ENCODE measurements around the gene CLN6. TPM values are rescaled to one million over a fixed set of nuclear protein-coding genes. Genes with fewer than 3 reads are reported as not detected.

CLN6 gene
- total RNA-seq, 2 donors from 2014 or later: 6.4 to 7.4 TPM

DNA sequence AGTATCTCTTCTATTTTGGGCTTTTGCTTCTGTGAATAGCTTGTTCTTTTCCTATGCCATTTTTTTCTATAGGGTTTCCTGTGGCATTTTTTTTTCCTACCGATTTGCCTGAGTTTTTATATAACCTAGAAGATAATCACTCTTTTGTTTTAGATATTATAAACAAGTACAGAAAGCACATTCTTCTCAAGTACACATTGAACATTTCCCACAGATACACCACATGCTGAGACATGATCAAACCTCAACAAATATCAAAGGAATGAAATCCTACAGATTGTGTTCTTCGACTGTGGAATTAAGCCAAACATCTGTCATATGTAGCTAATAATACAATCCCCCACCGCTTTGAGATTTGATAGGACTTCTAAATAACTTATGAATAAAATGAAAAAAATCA is 38.9 kb upstream of the CLN6 start:
- no peaks in the 10 kb centered on the region for H3K36me3 ChIP-seq
- peaks cover 0 to 25% of the 10 kb centered on the region in 2 donors for H3K4me1 ChIP-seq
- no peak overlapping the region for H3K4me3 ChIP-seq
- TF ChIP-seq, protein P1, sequence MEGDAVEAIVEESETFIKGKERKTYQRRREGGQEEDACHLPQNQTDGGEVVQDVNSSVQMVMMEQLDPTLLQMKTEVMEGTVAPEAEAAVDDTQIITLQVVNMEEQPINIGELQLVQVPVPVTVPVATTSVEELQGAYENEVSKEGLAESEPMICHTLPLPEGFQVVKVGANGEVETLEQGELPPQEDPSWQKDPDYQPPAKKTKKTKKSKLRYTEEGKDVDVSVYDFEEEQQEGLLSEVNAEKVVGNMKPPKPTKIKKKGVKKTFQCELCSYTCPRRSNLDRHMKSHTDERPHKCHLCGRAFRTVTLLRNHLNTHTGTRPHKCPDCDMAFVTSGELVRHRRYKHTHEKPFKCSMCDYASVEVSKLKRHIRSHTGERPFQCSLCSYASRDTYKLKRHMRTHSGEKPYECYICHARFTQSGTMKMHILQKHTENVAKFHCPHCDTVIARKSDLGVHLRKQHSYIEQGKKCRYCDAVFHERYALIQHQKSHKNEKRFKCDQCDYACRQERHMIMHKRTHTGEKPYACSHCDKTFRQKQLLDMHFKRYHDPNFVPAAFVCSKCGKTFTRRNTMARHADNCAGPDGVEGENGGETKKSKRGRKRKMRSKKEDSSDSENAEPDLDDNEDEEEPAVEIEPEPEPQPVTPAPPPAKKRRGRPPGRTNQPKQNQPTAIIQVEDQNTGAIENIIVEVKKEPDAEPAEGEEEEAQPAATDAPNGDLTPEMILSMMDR (IDR thresholded peaks at IDR 0.05): no peak
- H3K27ac ChIP-seq: no peak overlapping the region
- no peaks in the 10 kb centered on the region for H3K9me3 ChIP-seq
- H3K27me3 ChIP-seq: no peaks in the 10 kb centered on the region
- no peak for DNase-seq (ENCODE audit: low spot score)

DNA sequence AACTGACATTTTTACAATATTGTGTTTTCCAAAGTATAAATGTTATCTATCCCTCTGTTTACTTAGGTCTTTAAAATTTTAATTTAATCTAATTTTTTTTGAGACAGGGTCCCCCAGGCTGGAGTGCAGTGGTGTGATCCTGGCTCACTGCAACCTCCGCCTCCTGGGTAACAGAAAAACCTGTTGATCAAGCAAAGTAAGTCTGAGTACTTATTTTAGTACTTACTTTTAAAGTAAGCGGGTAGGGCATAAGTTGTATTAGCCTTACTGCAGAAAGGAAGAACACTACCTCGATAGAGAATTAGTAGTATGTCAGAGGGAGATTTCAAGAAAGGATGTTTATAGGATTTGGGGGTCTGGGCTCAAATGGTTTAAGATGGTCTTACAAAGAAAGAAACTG is 36.1 kb upstream of the CLN6 start:
- no peaks in the 10 kb centered on the region for H3K27me3 ChIP-seq
- TF ChIP-seq, protein P1 (IDR thresholded peaks at IDR 0.05): no peak
- no peak overlapping the region for H3K27ac ChIP-seq
- no peaks in the 10 kb centered on the region for H3K9me3 ChIP-seq
- H3K4me1 ChIP-seq: no peaks in the 10 kb centered on the region
- DNase-seq (ENCODE audit: low spot score): no peak
- H3K36me3 ChIP-seq: no peaks in the 10 kb centered on the region
- no peak overlapping the region for H3K4me3 ChIP-seq

DNA sequence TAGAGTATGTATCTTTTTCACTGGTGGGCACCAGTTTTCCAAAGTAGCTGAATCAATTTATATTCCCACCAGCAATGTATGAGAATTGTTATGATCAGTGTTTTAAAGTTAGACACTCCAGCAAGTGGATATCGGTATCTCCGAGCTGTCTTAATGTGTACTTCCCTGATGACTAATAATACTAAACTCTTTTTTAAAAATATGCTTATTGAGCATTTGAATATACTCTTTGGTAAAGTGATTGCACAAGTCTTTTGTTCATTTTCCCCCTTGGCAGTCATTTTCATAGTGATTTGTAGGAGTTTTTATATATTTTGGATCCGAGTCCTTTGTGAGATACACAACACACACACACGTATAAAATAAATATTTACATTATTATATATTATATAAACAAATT is 35.6 kb upstream of the CLN6 start:
- H3K27ac ChIP-seq: no peak overlapping the region
- no peak overlapping the region for H3K4me3 ChIP-seq
- no peaks in the 10 kb centered on the region for H3K27me3 ChIP-seq
- no peaks in the 10 kb centered on the region for H3K4me1 ChIP-seq
- no peaks in the 10 kb centered on the region for H3K36me3 ChIP-seq
- no peak for DNase-seq (ENCODE audit: low spot score)
- TF ChIP-seq, protein P1 (IDR thresholded peaks at IDR 0.05): no peak
- H3K9me3 ChIP-seq: no peaks in the 10 kb centered on the region

DNA sequence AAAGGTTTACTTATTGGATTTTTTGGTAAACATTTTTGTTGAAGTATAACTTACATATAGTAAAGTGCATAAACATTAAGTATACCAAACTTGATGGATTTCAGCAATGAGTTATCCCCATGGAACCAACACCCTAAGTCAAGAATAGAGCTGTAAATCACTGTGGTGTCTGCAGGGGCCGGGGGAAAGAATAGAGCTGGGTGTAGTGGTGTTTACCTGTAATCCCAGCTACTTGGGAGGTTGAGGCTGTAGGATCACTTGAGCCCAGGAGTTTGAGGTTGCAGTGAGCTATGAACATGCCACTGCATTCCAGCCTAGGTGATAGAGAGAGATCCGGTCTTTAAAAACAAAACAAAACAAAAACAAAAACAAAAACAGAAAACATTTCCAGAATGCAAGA is 34.8 kb upstream of the CLN6 start:
- no peak for DNase-seq (ENCODE audit: low spot score)
- Histone ChIP-seq H3K9me3 (no peaks in the 10 kb centered on the region), H3K4me3 (no peak overlapping the region), H3K27ac (no peak overlapping the region), H3K4me1 (no peaks in the 10 kb centered on the region), H3K27me3 (no peaks in the 10 kb centered on the region), H3K36me3 (no peaks in the 10 kb centered on the region)
- TF ChIP-seq, protein P1 (IDR thresholded peaks at IDR 0.05): no peak

DNA sequence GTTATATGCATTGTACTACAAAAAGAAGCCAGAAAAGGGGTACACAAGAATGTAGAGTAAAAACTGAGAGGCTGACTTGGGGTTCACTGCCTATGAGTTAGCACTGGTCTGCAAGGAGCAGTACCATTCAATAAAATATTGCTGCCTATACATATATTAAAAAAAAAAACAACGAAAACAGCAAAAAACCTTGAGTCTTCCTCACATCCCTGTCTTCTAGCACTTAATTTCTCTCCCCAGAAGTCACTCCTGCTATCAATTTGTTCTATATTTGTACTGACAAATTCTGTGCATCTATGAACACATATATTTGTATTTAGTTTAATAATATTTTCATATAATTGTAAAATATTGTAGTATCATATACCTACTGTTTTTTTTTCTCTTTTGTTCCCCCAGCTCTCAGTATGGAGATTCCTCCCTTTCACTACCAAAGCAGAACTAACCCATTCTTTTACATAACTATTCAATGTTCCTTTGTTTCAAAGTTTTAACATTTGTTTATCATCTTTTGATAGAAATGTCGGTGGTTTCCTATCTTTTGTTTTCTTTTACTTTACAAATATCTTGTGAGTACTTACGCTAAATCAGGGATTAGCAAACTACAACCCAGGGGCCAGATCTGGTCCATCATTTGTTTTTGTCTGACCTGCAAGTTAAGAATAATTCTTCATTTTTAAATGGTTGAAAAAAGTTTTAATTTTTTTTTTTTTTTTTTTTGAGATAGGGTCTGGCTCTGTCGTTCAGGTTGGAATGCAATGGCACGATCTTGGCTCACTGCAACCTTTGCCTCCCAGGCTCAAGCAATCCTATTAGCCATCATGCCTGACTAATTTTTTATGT is 33.2 kb upstream of the CLN6 start:
- Histone ChIP-seq H3K4me3 (no peak overlapping the region), H3K27me3 (no peaks in the 10 kb centered on the region), H3K27ac (no peak overlapping the region), H3K36me3 (no peaks in the 10 kb centered on the region), H3K9me3 (no peaks in the 10 kb centered on the region), H3K4me1 (no peaks in the 10 kb centered on the region)
- no peak for DNase-seq (ENCODE audit: low spot score)
- TF ChIP-seq, protein P1 (IDR thresholded peaks at IDR 0.05): no peak

DNA sequence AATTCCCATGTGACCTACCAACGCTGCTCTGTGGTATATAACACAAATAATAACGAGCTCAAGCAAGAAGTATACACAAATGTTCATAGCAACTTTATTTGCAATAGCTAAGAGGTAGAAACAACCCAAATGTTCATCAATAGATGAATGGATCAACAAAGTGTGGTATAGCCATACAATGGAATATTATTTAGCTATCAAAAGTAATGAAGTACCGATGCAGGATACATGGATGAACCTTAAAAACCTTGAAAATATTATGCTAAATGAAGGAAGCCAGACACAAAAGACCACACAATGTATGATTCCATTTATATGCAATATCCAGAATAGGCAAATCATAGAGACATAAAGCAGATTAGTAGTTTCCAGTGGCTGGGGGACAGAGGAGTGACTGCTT is 32.5 kb upstream of the CLN6 start:
- no peaks in the 10 kb centered on the region for H3K27me3 ChIP-seq
- no peaks in the 10 kb centered on the region for H3K4me1 ChIP-seq
- H3K36me3 ChIP-seq: no peaks in the 10 kb centered on the region
- TF ChIP-seq, protein P1 (IDR thresholded peaks at IDR 0.05): no peak
- DNase-seq (ENCODE audit: low spot score): no peak
- no peak overlapping the region for H3K27ac ChIP-seq
- H3K9me3 ChIP-seq: no peaks in the 10 kb centered on the region
- H3K4me3 ChIP-seq: no peak overlapping the region
